HG03045 (cell line): ENCODE data around the gene LRRC36.
"Not testable (repeated sequence)": the region's sequence is repeated elsewhere in the genome, so short reads cannot be mapped to it uniquely, and the experiment has no call there.

Source experiments
- ATAC-seq: cut with Tn5 transposase; IDR thresholded peaks from one replicate; pipeline ENCODE4 v1.9.1; 2021; ENCODE audit warnings: mild to moderate bottlenecking, moderate library complexity; ENCODE audit not compliant: unreplicated experiment

LRRC36 gene

GRCh38 chr16:67399218-67399733 is 72.7 kb downstream of the LRRC36 start:
- ATAC-seq: no peak

- ATAC-seq: no peak
Measured at GRCh38 chr16:67399749-67400704, 73.4 kb downstream of the LRRC36 start.

- no peak for ATAC-seq
Measured at GRCh38 chr16:67400901-67401300, 74.3 kb downstream of the LRRC36 start.

DNA sequence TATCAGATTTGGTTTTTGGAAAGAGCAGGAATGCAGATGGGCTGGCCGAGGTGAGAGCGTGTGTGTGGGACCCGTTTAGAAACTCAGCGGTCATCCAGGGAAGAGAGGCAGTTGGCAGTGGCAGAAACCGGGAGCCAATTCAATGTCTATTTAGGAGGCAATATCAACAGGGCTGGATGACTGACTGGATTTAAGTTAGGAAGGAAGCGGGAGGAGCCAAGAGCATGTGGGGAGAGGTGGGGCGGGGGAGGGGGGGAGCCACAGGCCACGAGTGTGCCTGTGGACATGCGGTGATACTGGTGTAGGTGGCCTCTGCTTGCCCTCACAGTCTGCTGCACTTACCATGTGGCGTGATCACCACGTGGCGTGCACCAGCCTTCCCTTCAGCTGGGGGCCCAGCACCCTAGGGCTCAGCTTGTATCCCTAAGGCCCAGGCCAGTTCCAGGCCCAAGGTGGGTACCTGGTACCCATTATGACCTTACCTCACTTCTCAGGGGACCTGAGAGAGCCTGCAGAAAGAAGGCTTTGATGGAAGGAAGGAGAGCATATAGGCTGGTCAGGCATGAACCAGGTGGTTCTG is 77.5 kb downstream of the LRRC36 start:
- ATAC-seq: no peak

DNA sequence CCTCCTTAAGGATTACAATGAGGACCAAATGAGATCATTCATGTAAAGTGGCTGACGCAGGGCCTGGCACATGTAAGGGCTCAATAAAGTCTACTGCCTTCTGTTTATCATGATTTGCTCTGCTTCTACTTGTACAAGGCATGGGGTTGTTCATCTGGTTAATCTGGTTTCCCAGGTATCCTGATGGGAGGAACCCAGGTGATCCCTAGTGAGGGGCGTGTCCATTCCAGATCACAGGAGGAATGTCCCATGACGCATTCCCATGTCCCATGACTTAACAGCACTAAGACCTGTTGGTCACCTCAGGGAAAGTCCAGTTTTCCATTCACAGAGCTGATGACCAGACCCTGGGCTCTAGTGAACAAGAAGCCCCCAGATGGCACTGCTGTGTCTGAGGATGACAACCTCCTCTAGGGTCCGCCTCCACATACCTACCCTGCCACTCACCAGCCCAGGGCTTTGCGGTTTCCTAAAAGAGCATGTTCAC is 78.2 kb downstream of the LRRC36 start:
- no peak for ATAC-seq

GRCh38 chr16:67405336-67405735 is 78.7 kb downstream of the LRRC36 start:
- no peak for ATAC-seq

DNA sequence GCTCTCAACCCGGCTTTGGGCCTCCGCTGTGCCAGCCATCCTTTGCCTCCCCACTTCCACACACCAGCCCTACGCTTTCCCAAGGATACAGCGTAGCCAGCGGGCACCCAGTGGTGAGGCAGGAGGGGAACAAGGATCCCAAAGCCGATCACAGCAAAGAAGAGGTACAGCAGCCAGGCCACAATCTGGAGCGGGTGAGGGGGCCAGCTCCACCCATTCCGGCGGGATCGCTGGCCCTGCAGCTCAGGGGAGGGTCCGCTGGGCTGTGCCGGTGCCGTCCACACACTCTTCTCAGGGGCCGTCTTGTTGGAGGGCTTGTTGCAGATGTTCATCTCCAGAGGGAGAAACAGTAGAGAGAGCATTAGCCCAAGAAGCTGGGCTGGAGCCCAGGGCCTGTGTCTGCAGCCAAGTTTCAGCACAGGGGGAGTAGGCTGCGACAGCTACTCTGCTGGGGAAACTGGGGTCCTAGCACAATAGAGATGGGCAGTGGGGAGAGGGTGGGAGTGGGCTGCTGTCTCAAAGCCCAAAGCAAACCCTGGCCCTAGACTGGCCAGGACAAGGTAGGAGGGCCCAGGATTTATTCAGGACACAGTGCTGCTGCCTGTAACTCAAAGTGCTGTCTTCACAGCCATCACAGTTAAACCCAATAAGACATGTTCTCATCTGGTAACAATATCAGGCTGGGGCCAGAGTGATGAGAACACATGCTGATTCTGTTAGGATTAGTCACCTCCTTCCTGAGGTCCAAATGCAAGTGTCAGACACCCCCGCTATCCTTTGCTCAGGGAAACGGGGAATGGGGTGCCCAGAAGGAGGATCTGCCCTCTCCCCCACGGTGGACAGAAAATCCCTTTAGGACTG is 79.7 kb downstream of the LRRC36 start:
- no peak for ATAC-seq

GRCh38 chr16:67407176-67407787 is 80.7 kb downstream of the LRRC36 start:
- no peak for ATAC-seq

- no peak for ATAC-seq
Measured at GRCh38 chr16:67407788-67408452, 81.3 kb downstream of the LRRC36 start.

GRCh38 chr16:67409631-67410030 is 83.0 kb downstream of the LRRC36 start:
- ATAC-seq: no peak

- no peak for ATAC-seq
Measured at GRCh38 chr16:67411339-67411738, 84.7 kb downstream of the LRRC36 start.

- no peak for ATAC-seq
Measured at GRCh38 chr16:67412294-67412693, 85.7 kb downstream of the LRRC36 start.

GRCh38 chr16:67413978-67414911 is 87.6 kb downstream of the LRRC36 start:
- ATAC-seq: no peak

DNA sequence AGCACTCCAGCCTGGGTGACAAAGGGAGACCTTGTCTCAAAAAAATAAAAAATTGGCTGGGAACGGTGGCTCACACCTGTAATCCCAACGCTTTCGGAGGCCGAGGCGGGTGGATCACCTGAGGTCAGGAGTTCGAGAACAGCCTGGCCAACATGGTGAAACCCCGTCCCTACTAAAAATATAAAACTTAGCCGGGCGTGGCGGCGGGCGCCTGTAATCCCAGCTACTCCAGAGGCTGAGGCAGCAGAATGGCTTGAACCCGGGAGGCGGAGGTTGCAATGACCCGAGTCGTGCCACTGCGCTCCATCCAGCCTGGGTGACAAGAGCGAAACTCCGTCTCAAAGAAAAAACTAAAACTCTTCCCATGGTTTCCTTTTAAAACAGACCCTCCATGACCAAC is 88.8 kb downstream of the LRRC36 start:
- ATAC-seq: not testable (repeated sequence)

GRCh38 chr16:67415872-67416793 is 89.5 kb downstream of the LRRC36 start, which contains the start of gene ZDHHC1:
TSS of gene ZDHHC1 (minus strand) at chr16:67416477. CDS start at chr16:67407775, 8,702 bp downstream.
- ATAC-seq: peak; percentile 68

DNA sequence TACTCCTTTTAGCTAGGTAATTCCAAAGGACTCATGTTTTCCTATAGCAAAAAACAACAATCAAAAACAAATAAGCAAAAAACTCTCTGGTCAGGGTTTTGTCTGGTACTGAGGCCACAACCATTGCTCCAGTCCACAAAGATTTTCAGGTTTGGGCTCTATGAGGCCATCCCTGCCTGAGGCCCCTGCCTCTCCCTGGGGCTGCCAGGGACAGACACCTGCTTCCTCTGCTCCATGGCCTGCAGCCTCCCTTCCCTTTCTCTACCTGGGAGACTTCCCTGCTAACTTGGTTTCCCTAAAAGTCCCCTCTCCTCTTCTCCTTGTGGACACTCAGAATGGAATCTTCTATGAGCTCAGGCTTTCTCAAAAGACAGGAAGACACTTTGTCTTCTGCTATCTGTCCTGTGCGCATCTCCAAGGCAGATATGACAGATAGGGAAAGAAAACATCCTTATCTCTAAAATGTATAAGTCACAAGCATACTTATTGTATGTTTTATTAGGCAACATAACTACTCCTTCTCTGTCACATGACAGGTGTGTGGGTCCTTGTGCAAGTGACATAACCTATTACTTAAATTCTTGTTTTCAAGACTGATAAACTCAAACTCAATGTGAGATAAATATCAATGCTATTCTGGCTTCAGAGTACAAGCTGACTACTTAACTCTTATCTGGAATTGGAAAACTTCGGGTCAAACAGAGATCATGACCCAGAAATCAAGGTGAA is 90.9 kb downstream of the LRRC36 start:
- ATAC-seq: no peak

- ATAC-seq: no peak
Measured at GRCh38 chr16:67419502-67419901, 92.9 kb downstream of the LRRC36 start.
